Measurements from ENCODE around the gene FGFR4.
A peak's percentile ranks its signal among the peaks of the same experiment; 100 is the strongest.

Gene FGFR4

DNA sequence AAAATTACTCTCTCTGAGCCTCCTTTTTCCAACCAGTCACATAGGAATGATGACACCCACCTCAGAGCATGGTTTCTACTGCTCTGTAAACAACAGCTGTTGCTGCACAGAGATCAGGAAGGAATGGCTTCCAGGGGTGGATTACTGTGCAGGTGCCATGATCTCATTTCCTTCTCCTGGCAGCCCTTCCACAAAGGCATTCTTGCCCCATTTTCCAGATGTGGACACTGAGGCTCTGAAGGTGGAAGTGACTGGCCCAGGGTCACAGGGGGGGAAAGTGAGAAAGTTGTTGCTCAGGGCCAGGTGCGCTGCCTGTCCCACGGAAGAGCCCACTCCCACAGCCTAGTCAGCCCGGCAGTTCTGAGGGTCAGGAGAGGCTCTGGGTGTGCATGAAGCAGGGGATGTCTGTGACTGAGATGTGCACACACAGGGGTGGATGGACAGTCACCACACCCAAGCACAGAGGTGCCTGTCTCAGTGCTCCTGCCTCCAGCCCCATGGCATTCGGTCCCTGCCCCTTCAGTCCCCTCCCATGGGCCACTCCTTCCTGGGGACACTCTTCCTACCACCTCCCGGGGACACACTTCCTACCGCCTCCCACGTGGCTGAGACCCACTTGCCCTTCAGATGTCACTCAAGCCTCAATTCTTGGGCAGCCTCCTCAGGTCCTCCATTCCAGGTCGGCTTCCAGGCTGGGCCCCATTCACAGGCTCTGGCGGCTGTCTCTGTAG lies 17.0 kb downstream of the FGFR4 start:
- DNase-seq: no peak

DNA sequence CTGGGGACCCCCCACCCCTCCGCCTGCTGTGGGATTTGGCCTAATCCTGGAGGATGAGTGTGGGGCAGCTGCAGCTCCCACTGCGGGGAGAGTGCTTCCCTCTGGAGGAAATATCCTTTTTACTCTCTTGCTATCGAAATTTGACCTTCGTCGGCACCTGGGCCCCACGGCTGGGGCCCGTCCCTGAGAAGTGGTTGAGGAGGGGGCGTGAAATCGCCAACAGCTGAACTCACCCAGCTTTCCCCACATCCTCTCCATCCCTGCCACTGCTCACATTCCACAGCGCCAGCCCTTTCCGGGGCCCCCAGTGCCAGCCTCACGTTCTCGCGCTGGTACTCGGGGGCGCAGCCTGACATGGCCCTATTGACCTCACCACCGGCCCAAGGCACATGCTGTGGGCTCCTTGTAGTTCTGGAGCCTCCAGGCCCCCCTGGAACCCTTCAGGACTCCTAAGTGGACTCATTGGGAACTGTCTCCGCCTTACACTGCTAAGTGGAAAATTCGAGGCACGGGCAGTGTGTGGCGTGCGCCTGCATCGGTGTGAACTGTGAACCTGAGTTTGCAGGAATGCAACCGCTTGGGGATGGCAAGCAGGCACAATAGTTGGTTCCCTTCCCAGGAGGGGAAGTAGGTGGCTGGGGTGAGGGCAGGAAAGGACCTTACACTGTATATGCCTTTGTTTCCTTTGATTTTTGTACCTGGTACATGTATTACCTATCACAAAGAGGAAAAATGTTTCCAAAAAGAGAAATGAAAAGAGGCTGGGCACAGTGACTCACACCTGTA lies 19.2 kb downstream of the FGFR4 start:
- DNase-seq: no peak

DNA sequence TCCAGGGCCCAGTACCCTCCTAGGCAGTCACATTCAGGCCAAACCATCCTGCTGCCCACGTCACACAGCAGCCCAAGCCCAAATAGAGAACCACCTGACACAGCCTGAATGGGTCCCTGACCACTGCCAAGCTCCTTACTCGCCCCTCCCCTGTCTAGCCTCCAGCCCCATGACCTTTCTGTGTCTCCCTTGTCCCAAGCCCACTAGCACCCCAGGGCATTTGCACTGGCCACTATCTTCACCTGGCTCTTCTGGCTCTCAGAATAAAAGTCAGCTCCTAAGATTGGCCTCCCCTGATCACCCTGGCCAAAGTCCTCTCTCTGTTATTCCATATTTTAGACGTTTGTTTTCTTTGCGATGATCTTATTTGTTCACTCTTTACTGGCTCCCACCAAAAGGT lies 20.4 kb downstream of the FGFR4 start:
- DNase-seq: no peak

DNA sequence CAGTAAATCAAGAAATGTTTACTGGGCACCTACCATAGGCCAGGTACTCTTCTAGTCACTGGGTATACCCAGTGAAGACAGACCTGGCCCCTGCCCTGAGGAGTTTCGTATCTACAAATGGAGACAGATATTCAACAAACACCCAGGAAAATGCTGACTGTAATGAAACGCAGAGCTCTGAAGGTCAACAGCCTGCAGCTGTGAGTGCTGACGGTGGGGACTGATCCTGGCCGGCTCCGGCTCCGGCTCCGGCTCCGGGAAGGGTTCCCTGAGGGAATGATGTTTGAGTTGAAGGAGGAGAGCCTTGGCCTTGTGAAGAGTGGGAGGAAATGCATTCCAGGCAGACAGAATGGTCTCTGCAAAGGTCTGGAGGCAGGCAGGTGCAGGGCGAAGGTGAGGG lies 23.1 kb downstream of the FGFR4 start:
- DNase-seq: no peak

DNA sequence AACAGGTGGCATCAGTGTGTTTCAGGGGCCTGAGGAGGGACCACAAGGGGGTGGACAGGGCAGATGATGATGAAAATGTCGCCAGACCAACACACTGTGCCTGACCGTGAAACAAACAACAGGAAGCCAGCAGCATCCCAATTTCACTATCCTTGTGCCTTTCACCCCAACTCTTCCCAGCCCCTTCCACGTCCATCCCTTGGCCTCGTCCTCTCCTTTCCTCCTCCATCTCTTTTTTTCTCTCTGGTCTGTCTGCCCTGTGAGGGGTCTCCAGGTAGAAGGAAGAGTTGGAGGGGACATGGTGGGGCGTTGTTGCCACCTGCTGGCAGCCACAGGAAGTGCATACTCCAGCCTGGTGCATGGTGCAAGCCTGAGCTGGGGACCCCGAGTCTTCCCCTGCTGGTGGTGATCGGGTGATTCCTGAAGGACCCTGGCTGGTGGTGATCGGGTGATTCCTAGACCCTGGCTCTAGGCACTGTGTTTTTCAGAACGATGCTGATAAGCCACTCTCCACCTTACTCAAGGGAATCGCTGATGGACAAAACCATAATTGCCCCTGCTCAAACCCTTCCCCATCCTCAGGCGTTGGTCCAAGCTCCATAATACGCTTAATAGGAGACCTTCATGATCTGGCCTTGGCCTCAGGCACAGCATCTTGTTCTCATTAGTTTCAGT lies 25.1 kb downstream of the FGFR4 start:
- DNase-seq: peak; percentile 72

DNA sequence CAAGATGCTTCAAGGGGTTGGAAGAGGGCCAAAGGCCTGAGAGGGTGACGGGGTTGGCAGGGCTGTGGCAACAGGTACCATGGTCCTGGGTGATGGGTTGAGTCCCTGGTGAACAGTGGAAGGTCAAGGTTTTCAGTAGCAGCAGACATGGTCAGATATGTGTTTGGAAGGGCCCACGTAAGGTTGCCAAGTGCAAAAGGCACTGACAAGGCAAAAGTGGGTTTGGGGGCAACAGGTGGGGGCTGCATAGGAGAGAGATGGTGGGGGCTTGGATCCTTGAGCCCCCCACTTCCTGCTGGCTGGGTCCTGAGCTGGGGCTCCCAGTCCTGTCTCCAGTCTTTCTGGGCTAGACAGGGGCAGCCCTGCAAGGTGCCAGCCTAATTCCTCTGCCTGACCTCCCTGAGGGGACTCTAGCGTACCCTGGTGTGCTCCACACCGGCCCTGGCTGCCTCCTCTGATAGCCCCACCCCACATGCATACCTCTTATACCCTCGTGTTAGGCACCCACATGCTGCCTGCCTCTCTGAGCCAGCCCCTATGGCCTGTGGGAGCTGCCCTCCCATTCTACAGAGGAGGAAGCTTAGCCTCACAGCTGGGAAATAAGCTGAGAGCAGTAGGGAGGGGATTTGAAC lies 26.0 kb downstream of the FGFR4 start:
- no peak for DNase-seq

DNA sequence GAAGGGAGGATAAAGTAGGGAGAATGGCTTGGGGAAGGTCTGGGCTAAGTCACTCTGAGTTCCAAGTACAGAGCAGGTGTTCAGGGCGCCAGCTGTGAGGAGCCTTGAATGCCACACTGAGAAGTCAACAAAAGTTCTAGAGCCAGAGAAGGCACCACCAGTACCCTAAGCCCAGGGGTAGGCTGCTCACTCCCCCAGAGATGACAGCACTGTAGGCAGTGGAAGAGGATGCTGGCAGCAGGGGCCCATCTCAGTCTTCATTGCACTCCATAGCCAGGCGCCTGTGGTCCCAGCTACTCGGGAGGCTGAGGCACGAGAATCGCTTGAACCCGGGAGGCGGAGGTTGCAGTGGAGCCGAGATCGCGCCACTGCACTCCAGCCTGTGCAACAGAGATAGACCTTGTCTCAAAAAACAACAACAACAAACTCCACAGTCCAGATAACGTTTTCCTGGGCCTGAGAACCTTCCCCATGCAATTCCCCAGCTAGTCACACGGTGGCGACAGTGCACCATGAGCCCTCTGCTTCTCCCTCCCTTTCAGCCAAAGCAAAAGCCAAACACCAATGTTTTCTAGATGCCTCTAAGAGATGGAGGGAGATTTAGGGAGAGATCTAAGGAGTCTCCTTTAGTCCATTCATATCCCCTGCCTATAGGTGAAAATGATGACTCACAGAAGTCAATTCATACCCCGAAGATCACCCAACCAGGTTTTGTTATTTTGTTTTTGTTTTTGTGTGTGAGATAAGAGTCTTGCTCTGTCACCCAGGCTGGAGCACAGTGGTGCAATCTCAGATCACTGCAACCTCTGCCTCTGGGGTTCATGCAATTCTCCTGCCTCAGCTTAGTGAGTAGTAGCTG lies 27.1 kb downstream of the FGFR4 start:
- peak; percentile 86 for DNase-seq

DNA sequence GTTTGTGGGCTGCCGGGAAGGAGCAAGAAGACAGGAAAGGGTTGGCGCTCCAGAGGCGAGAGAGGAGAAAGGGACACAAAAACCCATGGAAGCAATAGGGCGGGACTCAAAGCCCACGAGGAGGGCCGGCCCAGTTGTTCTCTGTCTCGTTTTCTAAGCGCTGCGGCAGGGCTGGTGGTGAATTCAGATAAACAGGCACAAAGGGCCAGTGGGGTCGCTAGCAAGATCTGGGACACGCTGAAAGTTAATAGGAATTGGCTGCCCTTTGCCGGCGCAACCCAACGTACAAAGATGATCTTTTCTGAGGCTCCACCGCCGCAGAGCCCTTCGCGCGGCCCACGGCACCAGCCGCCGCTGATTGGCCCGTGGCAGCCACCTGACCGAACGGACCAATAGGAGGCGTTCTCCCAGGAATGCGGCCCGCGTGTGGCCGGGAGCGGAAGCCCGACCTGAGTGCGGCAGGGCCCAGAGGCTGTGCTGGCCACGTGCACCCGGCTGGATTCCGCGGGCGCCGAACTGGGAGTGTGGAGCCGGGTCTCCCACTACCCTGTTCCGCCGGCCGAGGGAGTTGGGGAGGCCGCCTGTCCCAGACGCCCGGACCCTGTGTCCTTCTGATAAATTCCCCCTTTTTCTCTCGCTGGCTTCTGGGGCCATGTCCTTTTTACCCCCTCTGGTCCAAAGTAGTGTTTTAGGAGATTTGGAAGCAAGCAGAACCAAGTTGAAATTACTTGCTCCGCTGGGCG lies 30.1 kb downstream of the FGFR4 start:
- peak; percentile 80 for DNase-seq

DNA sequence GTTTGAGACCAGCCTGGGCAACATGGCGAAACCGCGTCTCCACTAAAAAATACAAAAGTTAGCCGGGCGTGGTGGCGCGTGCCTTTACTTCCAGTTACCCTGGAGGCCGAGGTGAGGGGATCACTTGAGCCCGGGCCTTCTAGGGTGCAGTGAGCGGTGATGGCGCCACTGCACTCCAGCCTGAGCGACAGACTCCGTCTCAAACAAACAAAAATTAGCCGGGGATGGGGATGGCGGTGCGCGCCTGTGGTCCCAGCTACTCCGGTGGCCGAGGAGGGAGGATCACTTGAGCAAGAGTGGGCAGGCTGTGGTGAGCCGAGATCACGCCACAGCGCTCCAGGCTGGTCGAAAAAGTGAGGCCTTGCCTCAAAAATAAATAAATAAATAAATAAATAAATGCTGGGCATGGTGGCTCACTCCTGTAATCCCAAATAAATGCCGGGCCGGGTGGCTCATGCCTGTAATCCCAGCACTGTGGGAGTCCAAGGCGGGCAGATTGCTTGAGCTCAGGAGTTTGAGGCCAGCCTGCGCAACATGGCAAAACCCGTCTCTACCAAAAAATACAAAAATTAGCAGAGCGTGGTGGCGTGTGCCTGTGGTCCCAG lies 30.8 kb downstream of the FGFR4 start:
- no peak for DNase-seq

DNA sequence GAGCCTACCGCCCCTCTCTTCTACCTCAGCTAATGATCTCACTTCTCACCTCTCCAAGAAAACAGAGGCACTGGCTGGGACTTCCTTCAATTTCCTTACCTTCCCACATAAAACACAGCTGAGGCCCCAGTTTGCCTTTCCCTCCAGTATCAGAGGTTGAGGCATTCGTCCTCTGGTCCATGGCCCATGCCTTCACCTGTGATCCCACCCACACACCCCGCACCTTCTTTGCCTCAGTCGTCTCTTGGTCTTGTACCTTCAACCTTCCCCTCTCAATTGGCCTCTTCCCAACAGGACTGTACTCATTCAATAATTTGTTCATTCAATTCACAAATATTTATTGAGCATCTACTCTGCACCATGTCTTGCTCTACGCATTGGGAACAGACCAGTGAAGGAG lies 35.9 kb downstream of the FGFR4 start:
- no peak for DNase-seq

DNA sequence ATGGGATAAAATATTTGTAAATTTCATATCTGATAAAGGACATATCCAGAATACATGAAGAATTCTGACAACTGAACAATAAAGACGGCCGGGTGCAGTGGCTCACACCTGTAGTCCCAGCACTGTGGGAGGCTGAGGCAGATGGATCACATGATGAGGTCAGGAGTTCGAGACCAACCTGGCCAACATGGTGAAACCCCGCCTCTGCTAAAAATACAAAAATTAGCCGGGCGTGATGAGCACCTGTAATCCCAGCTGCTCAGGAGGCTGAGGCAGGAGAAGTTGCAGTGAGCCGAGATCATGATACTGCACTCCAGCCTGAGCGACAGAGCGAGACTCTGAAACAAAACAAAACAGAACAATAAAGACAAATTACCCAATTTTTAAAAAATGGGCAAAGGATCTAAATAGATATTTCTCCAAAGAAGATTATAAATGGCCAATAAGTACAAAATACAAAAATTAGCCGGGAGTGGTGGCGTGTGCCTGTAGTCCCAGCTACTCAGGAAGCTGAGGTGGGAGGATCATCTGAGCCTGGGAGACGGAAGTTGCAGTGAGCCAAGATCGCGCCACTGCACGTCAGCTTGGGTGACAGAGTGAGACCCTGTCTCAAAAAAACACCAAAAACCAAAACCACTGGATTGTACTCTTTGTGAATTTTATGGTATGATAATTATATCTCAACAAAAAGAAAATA lies 37.2 kb downstream of the FGFR4 start:
- no peak for DNase-seq

DNA sequence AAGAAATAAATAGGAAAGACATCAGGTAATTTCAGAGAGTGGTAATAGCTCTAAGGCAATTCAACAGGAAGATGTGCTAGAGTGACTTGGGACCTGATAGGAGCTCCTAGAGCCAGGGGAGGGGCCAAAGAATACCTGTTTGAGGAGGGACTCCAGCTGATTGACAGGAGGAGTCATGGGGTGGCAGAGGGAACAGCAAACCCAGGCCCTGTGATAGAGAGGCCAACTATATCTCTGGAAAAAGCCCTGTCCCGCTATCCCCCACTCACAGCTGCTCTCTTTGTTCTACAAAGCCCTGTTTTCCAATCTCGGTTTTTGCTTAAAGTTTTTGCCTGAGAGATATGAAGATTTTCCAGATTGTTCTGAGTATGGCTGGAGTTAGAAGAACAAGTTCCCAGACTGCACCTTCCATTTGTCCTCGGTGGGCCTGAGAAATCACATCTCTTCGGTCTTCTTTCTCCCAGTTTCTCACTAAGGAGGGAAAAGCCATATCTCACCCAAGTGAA lies 37.8 kb downstream of the FGFR4 start:
- DNase-seq: no peak

DNA sequence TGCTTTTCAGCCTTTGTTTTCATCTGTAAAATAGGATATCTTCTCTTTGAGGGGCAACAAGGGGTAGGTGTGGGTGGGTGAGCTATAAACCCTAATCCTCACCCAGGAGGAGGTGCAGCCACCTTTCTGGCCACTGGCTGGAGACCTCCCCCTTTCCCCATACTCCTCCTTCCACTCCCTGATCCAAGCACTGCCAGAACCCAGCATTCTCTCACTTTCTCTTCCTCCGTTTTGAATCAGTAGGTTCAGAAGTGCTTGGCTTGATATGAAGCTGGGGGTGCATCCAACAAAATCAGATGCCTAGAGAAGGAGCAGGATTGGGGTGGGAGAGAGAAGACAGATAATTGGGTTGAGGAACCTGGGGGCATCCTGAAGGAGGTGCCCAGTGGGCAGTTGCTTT lies 40.1 kb downstream of the FGFR4 start:
- no peak for DNase-seq

DNA sequence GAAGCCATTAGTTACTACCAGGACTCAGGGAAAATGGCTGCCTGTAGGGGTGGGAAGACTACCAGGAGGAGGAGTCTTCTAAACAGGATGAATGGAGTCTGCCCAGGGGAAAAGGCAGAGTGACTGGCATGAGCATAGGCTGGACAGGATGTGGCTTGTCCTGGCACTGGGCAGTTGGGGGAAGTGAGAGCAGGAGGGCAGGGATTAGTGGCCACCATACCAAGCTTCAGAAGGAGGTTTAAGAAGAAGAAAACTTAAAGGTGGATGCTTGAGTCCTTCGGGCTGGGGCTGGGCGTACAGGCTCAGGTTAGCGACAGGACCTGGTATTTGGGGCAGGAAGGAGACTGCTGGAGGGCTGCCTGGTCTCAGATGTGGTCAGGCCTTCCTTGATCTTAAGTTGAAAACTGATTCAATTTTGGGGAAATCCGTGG lies 41.9 kb downstream of the FGFR4 start:
- DNase-seq: peak; percentile 30

DNA sequence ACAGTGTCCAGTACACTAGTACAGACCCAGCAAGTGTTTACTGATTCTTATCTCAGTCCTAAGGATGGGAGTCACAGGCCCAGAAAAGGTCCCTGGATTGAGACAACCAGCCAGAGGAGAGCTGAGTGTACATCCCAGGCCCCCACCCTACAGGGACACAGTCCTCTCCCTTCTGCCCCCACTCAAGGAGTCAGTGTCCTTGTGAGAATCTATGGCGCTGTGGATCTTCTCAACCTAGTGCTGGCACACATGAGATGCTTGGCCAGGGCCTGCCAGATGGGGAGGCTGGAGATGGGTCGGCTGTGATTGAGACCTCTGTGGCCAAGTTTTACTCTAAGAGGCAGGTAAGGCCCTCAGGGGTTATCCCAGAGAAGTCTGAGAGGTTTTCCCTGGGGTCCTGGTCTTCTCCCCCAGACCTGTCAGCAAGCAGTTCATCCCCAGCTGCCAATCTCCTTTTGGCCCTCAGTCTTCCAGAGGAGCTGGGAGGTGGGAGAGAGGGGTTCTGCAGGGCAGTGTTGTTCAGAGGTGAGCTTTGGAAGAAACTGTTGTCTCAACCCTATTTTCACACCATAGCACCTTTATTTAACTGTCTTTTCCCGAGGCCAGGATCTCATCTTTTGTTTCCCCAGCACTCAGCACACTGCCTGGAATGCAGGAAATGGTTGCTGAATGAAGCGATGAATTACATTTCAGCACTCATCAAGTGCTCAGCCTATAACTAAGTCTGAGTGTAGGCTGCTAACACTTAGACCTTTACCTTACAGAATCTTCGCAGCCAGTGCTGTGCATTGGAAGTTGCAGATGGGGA lies 43.7 kb downstream of the FGFR4 start:
- DNase-seq: no peak

DNA sequence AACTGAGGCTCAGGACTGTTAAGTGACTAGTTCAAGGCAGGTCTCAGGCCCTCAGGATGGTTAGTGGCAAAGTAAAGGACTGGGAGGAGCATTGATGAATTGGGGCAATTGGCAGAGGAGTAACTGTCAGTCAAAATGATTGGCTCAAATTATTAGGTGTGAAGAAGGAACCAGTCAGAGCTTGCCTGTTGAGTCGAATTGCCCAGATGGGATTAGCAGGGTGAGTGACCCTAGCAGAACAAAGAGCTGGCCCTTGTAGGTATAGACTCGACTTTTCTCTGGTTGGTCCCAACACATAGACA lies 44.3 kb downstream of the FGFR4 start:
- no peak for DNase-seq

DNA sequence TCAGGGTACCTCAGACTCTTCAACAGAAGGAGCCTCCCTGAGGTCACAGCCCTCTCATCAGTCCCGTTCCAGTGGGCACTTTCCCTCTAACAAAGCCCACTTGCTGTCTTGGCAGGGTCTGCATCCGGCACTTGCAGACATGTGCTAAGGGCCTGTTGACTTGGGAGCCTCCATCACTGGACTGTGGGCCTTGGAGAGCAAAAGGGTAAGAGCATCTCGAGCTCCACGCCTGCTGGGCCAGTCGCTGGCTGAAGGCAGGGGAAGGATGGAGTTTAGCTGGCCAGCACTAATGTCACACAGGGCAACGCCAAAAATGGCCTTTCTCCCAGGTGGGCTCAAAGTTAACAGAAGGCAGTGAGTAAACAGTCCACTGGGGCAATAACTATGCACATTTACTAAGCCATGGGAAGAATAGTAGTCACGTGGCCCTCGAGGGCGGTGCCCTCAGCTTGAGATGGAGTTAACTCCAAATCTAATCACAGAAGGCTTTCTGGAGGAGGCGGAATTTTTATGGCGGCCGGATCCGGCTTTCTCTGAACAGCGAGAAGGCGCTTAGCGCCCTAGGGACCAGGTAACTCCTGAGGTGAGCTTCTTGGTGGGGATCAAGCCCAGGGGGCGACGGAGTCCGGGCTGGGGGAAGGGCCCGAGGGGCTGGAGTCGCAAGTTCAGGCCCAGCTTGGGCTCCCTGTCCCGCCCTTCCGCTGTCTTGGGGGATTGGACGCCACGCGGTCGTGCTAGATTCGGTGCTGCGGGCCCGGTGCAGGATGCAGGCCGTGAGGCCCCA lies 44.8 kb downstream of the FGFR4 start:
- no peak for DNase-seq

DNA sequence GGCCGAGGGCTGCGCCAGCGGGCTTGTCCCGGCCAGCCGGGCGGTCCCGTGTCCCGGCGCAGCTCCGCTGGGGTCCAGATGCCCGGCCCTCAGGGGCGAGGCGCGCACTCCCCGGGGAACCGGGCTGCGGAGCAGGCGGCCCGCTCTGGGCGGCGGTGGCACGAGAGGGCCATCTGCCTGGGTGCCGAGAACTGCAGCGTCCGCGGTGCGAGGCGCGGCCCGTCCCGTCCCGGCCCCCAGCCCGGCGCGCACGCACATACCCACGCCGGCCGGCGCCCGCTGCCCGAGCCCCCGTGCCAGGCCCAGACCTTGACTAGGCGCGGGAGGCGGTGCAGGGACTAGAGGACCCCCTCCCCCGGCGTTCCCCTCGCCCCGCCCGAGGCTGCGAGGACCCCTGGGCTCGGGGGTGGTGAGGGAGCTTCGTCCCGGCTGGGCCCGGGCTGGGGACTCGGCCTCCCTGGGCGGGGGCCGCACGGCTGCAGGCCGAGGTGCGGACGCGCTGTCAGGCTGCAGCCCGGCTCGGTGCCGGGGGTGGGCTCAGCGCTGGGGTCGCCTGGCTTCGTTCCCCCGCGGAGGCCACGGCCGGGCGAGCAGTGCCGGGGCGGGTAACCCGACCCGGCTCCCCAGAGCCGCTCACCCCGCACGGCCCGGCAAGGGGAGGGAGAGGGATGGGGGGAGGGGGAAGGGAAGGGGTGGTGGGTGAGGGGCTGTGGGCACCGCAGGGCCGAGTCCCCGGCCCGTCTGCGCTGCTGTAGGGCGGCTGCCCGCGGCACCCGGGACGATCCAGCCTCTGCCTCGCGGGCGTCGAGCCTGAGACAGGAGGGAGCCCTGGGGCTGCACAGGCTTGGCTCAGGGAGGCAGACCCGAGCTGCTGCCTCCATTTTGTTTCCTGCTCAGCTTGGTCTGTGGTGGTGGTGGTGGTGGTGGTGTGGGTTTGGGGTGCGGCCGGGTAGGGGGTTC lies 45.7 kb downstream of the FGFR4 start:
- DNase-seq: no peak

All from activated T-cell treated with anti-CD3 and anti-CD28 coated beads, Interleukin-2, amount 50 U/mL, for 1 hour (primary cell).